Measurements from ENCODE around the gene PEX11G. TPM values are rescaled to one million over a fixed set of nuclear protein-coding genes. Genes with fewer than 3 reads are reported as not detected.

PEX11G gene
- total RNA-seq, 1 donor, result 2.9 TPM

- peaks cover 10% of the 10 kb centered on the region for H3K27me3 ChIP-seq (ENCODE audit: insufficient read depth, low read length)
- no peaks in the 10 kb centered on the region for H3K4me1 ChIP-seq (ENCODE audit: insufficient read depth, low read length)
- TF ChIP-seq CTCF (IDR thresholded peaks at IDR 0.05; ENCODE audit: extremely low read depth, low read depth, low read length), result no peak
- no peaks in the 10 kb centered on the region for H3K79me2 ChIP-seq (ENCODE audit: insufficient read depth, low read length)
- H3K36me3 ChIP-seq (ENCODE audit: insufficient read depth, low read length), result no peaks in the 10 kb centered on the region
- peak; percentile 17 for DNase-seq (ENCODE audit: insufficient read length, low spot score, missing footprints)
- no peaks in the 10 kb centered on the region for H4K20me1 ChIP-seq (ENCODE audit: insufficient read depth, low read length)
- no peak overlapping the region for H2AFZ ChIP-seq (ENCODE audit: low read length)
- H3K27ac ChIP-seq (ENCODE audit: low read depth, low read length), result no peak overlapping the region
- H3K4me3 ChIP-seq (ENCODE audit: insufficient read depth, low read length), result no peak overlapping the region
- H3K9me3 ChIP-seq (ENCODE audit: low read depth, low read length), result no peaks in the 10 kb centered on the region
- no peak overlapping the region for H3K4me2 ChIP-seq (ENCODE audit: insufficient read depth, low read length)
Observed at GRCh38 chr19:7502552-7502951, 13.7 kb upstream of the PEX11G start.

- Histone ChIP-seq H4K20me1 (ENCODE audit: insufficient read depth, low read length) (no peaks in the 10 kb centered on the region), H3K4me1 (ENCODE audit: insufficient read depth, low read length) (no peaks in the 10 kb centered on the region), H2AFZ (ENCODE audit: low read length) (no peak overlapping the region), H3K36me3 (ENCODE audit: insufficient read depth, low read length) (no peaks in the 10 kb centered on the region), H3K9me3 (ENCODE audit: low read depth, low read length) (no peaks in the 10 kb centered on the region), H3K79me2 (ENCODE audit: insufficient read depth, low read length) (no peaks in the 10 kb centered on the region), H3K27me3 (ENCODE audit: insufficient read depth, low read length) (peaks cover 10% of the 10 kb centered on the region), H3K4me2 (ENCODE audit: insufficient read depth, low read length) (peak overlapping the region; percentile 76), H3K27ac (ENCODE audit: low read depth, low read length) (no peak overlapping the region), H3K4me3 (ENCODE audit: insufficient read depth, low read length) (peak overlapping the region; percentile 50)
- no peak for TF ChIP-seq CTCF (IDR thresholded peaks at IDR 0.05; ENCODE audit: extremely low read depth, low read depth, low read length)
- DNase-seq (ENCODE audit: insufficient read length, low spot score, missing footprints), result peak; percentile 85
Observed at GRCh38 chr19:7500811-7501450, 12.1 kb upstream of the PEX11G start.

GRCh38 chr19:7497292-7497691, 8.5 kb upstream of the PEX11G start:
- Histone ChIP-seq H4K20me1 (ENCODE audit: insufficient read depth, low read length) (no peaks in the 10 kb centered on the region), H3K27ac (ENCODE audit: low read depth, low read length) (no peak overlapping the region), H3K27me3 (ENCODE audit: insufficient read depth, low read length) (peaks cover 10% of the 10 kb centered on the region), H3K79me2 (ENCODE audit: insufficient read depth, low read length) (no peaks in the 10 kb centered on the region), H3K36me3 (ENCODE audit: insufficient read depth, low read length) (no peaks in the 10 kb centered on the region), H2AFZ (ENCODE audit: low read length) (no peak overlapping the region), H3K9me3 (ENCODE audit: low read depth, low read length) (no peaks in the 10 kb centered on the region), H3K4me2 (ENCODE audit: insufficient read depth, low read length) (no peak overlapping the region), H3K4me3 (ENCODE audit: insufficient read depth, low read length) (no peak overlapping the region), H3K4me1 (ENCODE audit: insufficient read depth, low read length) (no peaks in the 10 kb centered on the region)
- DNase-seq (ENCODE audit: insufficient read length, low spot score, missing footprints), result peak; percentile 92
- peak; percentile 51 for TF ChIP-seq CTCF (IDR thresholded peaks at IDR 0.05; ENCODE audit: extremely low read depth, low read depth, low read length)

GRCh38 chr19:7494416-7495098, 5.7 kb upstream of the PEX11G start:
- no peaks in the 10 kb centered on the region for H4K20me1 ChIP-seq (ENCODE audit: insufficient read depth, low read length)
- H3K79me2 ChIP-seq (ENCODE audit: insufficient read depth, low read length), result no peaks in the 10 kb centered on the region
- peaks cover 1% of the 10 kb centered on the region for H3K4me1 ChIP-seq (ENCODE audit: insufficient read depth, low read length)
- H2AFZ ChIP-seq (ENCODE audit: low read length), result peak overlapping the region; percentile 86
- no peaks in the 10 kb centered on the region for H3K36me3 ChIP-seq (ENCODE audit: insufficient read depth, low read length)
- no peak overlapping the region for H3K4me2 ChIP-seq (ENCODE audit: insufficient read depth, low read length)
- H3K9me3 ChIP-seq (ENCODE audit: low read depth, low read length), result no peaks in the 10 kb centered on the region
- peak; percentile 87 for DNase-seq (ENCODE audit: insufficient read length, low spot score, missing footprints)
- H3K4me3 ChIP-seq (ENCODE audit: insufficient read depth, low read length), result no peak overlapping the region
- TF ChIP-seq CTCF (IDR thresholded peaks at IDR 0.05; ENCODE audit: extremely low read depth, low read depth, low read length), result no peak
- no peak overlapping the region for H3K27ac ChIP-seq (ENCODE audit: low read depth, low read length)
- H3K27me3 ChIP-seq (ENCODE audit: insufficient read depth, low read length), result no peaks in the 10 kb centered on the region

Measured in osteoblast (primary cell).